Colonic mucosa (tissue), 4 donors: ENCODE results near the gene TSPAN5. TPM values are rescaled to one million over a fixed set of nuclear protein-coding genes. Genes with fewer than 3 reads are reported as not detected.

Experiments
- DNase-seq: peaks from one replicate; pipeline ENCODE4 v3.0.0-alpha.2; 2020
- H3K27ac ChIP-seq: fragments of 200-600 bp; one replicate; pipeline ENCODE4 v1.8.0; 2021
- H3K27me3 ChIP-seq: fragments of 200-600 bp; one replicate; pipeline ENCODE4 v1.8.0; 2021
- H3K36me3 ChIP-seq: fragments of 200-600 bp; one replicate; pipeline ENCODE4 v1.8.0; 2021
- H3K4me1 ChIP-seq: fragments of 200-600 bp; one replicate; pipeline ENCODE4 v1.8.0; 2021; ENCODE audit warnings: mild to moderate bottlenecking
- H3K4me3 ChIP-seq: fragments of 200-600 bp; one replicate; pipeline ENCODE4 v1.8.0; 2021
- H3K9ac ChIP-seq, 2 donors: one replicate each; pipeline ENCODE4 v1.7.0; 2013; ENCODE audit warnings: control low read depth in 2 of 2, low read depth in 2 of 2, low read length in 2 of 2
- H3K9me3 ChIP-seq: fragments of 200-600 bp; one replicate; pipeline ENCODE4 v1.8.0; 2021
- intact Hi-C: fragments of 100-400 bp; cut with DNase I; formaldehyde crosslinking; loops from one replicate; pipeline ENCODE4 v1.14.1; 2022
- total RNA-seq, 2 donors: library from RNA; stranded (reverse); fragmentation: NEBNext Ultra II Directional in 1 of 2; extraction: Animal tissue kit (Norgen Biotek cat#: 25700) in 1 of 2; gene quantifications; one replicate each; pipeline ENCODE4 v1.2.1, GENCODE V29; 2021
- TF ChIP-seq, protein P1 (sequence below): fragments of 200-600 bp; IDR thresholded peaks from one replicate; pipeline ENCODE4 v1.8.0; 2022; ENCODE audit warnings: antibody characterized with exemption, mild to moderate bottlenecking
- donor health status: healthy.
- donor health status: DM: no; HTN: no; CAD: no.
- donor health status: DM: no; HTN: no; CAD: no.

TSPAN5 gene
- total RNA-seq, 2 donors from 2014 or later, result 5.3 to 5.6 TPM

- TF ChIP-seq, protein P1, sequence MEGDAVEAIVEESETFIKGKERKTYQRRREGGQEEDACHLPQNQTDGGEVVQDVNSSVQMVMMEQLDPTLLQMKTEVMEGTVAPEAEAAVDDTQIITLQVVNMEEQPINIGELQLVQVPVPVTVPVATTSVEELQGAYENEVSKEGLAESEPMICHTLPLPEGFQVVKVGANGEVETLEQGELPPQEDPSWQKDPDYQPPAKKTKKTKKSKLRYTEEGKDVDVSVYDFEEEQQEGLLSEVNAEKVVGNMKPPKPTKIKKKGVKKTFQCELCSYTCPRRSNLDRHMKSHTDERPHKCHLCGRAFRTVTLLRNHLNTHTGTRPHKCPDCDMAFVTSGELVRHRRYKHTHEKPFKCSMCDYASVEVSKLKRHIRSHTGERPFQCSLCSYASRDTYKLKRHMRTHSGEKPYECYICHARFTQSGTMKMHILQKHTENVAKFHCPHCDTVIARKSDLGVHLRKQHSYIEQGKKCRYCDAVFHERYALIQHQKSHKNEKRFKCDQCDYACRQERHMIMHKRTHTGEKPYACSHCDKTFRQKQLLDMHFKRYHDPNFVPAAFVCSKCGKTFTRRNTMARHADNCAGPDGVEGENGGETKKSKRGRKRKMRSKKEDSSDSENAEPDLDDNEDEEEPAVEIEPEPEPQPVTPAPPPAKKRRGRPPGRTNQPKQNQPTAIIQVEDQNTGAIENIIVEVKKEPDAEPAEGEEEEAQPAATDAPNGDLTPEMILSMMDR, result no peak
- Histone ChIP-seq H3K4me3 (no peak overlapping the region), H3K27ac (no peak overlapping the region), H3K9ac (no peak overlapping the region), H3K27me3 (no peaks in the 10 kb centered on the region), H3K36me3 (no peaks in the 10 kb centered on the region), H3K9me3 (no peaks in the 10 kb centered on the region), H3K4me1 (no peaks in the 10 kb centered on the region)
- intact Hi-C loops, result no loop called here
- no peak for DNase-seq
Observed at GRCh38 chr4:98507299-98507698, 151.1 kb downstream of the TSPAN5 start.

- no peaks in the 10 kb centered on the region for H3K4me1 ChIP-seq
- intact Hi-C loops, result no loop called here
- H3K27ac ChIP-seq, result no peak overlapping the region
- H3K4me3 ChIP-seq, result no peak overlapping the region
- DNase-seq, result no peak
- no peaks in the 10 kb centered on the region for H3K36me3 ChIP-seq
- H3K27me3 ChIP-seq, result no peaks in the 10 kb centered on the region
- no peaks in the 10 kb centered on the region for H3K9me3 ChIP-seq
- TF ChIP-seq, protein P1, result no peak
- H3K9ac ChIP-seq, result no peak overlapping the region
Observed at GRCh38 chr4:98506462-98507132, 151.8 kb downstream of the TSPAN5 start.

DNA sequence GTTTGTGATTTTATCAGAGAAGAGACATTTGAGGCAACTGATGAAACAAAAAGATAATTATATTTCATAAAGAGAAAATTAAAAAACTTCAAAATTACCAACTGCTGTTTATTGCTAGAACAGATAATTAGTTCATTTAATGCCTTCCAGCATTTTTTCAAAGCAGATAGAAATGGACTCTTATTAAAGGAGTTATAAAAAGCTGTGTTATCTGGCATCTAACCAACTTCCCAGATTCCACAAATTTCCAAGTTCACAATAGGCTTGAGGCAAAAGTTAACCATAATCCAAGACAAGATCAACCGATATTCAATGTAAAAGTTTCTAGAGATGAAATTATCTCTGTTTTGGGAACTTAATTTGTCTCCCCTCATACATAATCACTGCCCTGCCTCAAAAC, 152.4 kb downstream of the TSPAN5 start:
- H3K36me3 ChIP-seq, result no peaks in the 10 kb centered on the region
- H3K27me3 ChIP-seq, result no peaks in the 10 kb centered on the region
- H3K9ac ChIP-seq, result no peak overlapping the region
- intact Hi-C loops, result no loop called here
- TF ChIP-seq, protein P1, result no peak
- H3K27ac ChIP-seq, result no peak overlapping the region
- no peak for DNase-seq
- no peak overlapping the region for H3K4me3 ChIP-seq
- H3K9me3 ChIP-seq, result no peaks in the 10 kb centered on the region
- H3K4me1 ChIP-seq, result no peaks in the 10 kb centered on the region

DNA sequence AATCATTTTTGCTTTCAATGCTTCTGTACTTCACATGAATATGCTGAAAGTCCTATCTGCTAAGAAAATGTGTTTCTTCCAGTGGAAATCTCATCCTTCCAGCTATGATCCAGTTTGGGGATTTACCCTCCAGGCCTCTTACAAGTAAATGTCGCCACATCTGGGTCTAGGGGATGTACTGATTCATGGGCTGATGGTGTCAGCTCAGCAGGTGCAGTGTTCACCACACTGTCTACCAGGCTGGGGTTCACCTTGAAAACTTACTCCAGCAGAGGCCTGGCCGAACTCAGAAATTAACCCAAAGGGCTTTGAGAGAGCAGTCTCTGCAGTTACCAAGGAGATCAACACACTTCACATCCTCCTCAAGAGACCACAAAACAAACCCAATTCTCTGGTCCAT, 154.3 kb downstream of the TSPAN5 start:
- intact Hi-C loops, result no loop called here
- TF ChIP-seq, protein P1, result no peak
- no peaks in the 10 kb centered on the region for H3K36me3 ChIP-seq
- no peak overlapping the region for H3K9ac ChIP-seq
- H3K4me3 ChIP-seq, result no peak overlapping the region
- no peaks in the 10 kb centered on the region for H3K27me3 ChIP-seq
- H3K9me3 ChIP-seq, result no peaks in the 10 kb centered on the region
- no peak overlapping the region for H3K27ac ChIP-seq
- no peak for DNase-seq
- H3K4me1 ChIP-seq, result no peaks in the 10 kb centered on the region

DNA sequence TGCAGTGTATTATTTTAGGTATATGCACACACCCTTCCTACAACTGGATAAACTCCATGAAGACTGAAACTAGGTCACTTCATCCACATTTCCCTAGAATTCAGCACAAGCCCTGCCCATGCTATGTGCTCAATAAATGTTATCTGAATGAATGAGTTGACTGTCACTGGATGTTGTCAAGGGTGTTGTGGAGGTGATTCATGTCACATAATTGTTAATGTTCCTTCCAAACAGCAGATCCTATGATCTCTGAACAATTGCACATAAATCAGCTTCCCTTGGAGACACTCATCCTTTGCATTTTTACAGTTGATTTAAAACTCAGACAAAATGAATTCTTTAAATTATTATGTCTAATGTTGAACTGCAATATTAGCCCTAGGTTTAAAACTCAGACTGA, 154.7 kb downstream of the TSPAN5 start:
- no peak overlapping the region for H3K27ac ChIP-seq
- intact Hi-C loops, result no loop called here
- no peaks in the 10 kb centered on the region for H3K4me1 ChIP-seq
- H3K36me3 ChIP-seq, result no peaks in the 10 kb centered on the region
- H3K27me3 ChIP-seq, result no peaks in the 10 kb centered on the region
- no peaks in the 10 kb centered on the region for H3K9me3 ChIP-seq
- no peak overlapping the region for H3K4me3 ChIP-seq
- H3K9ac ChIP-seq, result no peak overlapping the region
- TF ChIP-seq, protein P1, result no peak
- no peak for DNase-seq
